Parathyroid adenoma (tissue), 2 donors: Measurements from ENCODE around the gene PRSS27.

ENCODE experiments used
- H2AFZ ChIP-seq: fragments of 300-600 bp; sonication (generic); one replicate; pipeline ENCODE4 v1.7.0; 2017; ENCODE audit warnings: antibody characterized with exemption, mild to moderate bottlenecking
- H3K27ac ChIP-seq: fragments of 300-600 bp; sonication (generic); one replicate; pipeline ENCODE4 v1.7.0; 2017
- H3K27me3 ChIP-seq: fragments of 300-600 bp; sonication (generic); one replicate; pipeline ENCODE4 v1.7.0; 2017; ENCODE audit warnings: low read length; ENCODE audit not compliant: control insufficient read depth, insufficient read depth
- H3K36me3 ChIP-seq: fragments of 300-600 bp; sonication (generic); one replicate; pipeline ENCODE4 v1.7.0; 2017; ENCODE audit warnings: low read length; ENCODE audit not compliant: control insufficient read depth, insufficient read depth
- H3K4me1 ChIP-seq: fragments of 300-600 bp; sonication (generic); one replicate; pipeline ENCODE4 v1.7.0; 2017; ENCODE audit warnings: control low read depth
- H3K4me2 ChIP-seq: fragments of 300-600 bp; sonication (generic); one replicate; pipeline ENCODE4 v1.7.0; 2017; ENCODE audit warnings: low read length
- H3K4me3 ChIP-seq: fragments of 300-600 bp; sonication (generic); one replicate; pipeline ENCODE4 v1.7.0; 2017; ENCODE audit warnings: low read depth, low read length
- H3K79me2 ChIP-seq: fragments of 300-600 bp; sonication (generic); one replicate; pipeline ENCODE4 v1.7.0; 2017; ENCODE audit warnings: control low read depth
- H3K9ac ChIP-seq: fragments of 300-600 bp; sonication (generic); one replicate; pipeline ENCODE4 v1.7.0; 2017; ENCODE audit warnings: mild to moderate bottlenecking
- H3K9me3 ChIP-seq: fragments of 300-600 bp; sonication (generic); one replicate; pipeline ENCODE4 v1.7.0; 2017; ENCODE audit warnings: low read length; ENCODE audit not compliant: control insufficient read depth
- TF ChIP-seq, protein P1 (sequence below): fragments of 300-600 bp; sonication (generic); IDR thresholded peaks from one replicate; pipeline ENCODE4 v1.7.0; 2017; ENCODE audit warnings: antibody characterized with exemption, mild to moderate bottlenecking
- donor health status: primary hyperparathyroidism.

The PRSS27 gene

DNA sequence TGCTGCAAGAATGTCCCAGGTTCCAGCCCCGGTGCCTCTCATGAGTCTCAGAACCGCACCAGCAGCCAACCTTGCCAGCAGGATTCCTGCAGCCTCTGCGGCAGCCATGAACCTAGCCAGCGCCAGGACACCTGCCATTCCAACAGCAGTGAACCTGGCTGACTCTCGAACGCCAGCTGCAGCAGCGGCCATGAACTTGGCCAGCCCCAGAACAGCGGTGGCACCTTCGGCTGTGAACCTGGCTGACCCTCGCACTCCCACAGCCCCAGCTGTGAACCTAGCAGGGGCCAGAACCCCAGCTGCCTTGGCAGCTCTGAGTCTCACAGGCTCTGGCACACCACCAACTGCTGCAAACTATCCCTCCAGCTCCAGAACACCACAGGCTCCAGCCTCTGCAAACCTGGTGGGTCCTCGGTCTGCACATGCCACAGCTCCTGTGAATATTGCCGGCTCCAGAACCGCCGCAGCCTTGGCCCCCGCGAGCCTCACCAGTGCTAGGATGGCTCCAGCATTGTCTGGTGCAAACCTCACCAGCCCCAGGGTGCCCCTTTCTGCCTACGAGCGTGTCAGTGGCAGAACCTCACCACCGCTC, 47.2 kb upstream of the PRSS27 start:
- H2AFZ ChIP-seq: no peak overlapping the region
- no peak overlapping the region for H3K4me3 ChIP-seq
- no peak overlapping the region for H3K27ac ChIP-seq
- no peaks in the 10 kb centered on the region for H3K9me3 ChIP-seq
- H3K79me2 ChIP-seq: peaks cover 54% of the 10 kb centered on the region
- H3K9ac ChIP-seq: no peak overlapping the region
- H3K4me1 ChIP-seq: no peaks in the 10 kb centered on the region
- TF ChIP-seq, protein P1, sequence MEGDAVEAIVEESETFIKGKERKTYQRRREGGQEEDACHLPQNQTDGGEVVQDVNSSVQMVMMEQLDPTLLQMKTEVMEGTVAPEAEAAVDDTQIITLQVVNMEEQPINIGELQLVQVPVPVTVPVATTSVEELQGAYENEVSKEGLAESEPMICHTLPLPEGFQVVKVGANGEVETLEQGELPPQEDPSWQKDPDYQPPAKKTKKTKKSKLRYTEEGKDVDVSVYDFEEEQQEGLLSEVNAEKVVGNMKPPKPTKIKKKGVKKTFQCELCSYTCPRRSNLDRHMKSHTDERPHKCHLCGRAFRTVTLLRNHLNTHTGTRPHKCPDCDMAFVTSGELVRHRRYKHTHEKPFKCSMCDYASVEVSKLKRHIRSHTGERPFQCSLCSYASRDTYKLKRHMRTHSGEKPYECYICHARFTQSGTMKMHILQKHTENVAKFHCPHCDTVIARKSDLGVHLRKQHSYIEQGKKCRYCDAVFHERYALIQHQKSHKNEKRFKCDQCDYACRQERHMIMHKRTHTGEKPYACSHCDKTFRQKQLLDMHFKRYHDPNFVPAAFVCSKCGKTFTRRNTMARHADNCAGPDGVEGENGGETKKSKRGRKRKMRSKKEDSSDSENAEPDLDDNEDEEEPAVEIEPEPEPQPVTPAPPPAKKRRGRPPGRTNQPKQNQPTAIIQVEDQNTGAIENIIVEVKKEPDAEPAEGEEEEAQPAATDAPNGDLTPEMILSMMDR: no peak
- H3K4me2 ChIP-seq: no peak overlapping the region
- no peaks in the 10 kb centered on the region for H3K36me3 ChIP-seq
- no peaks in the 10 kb centered on the region for H3K27me3 ChIP-seq

DNA sequence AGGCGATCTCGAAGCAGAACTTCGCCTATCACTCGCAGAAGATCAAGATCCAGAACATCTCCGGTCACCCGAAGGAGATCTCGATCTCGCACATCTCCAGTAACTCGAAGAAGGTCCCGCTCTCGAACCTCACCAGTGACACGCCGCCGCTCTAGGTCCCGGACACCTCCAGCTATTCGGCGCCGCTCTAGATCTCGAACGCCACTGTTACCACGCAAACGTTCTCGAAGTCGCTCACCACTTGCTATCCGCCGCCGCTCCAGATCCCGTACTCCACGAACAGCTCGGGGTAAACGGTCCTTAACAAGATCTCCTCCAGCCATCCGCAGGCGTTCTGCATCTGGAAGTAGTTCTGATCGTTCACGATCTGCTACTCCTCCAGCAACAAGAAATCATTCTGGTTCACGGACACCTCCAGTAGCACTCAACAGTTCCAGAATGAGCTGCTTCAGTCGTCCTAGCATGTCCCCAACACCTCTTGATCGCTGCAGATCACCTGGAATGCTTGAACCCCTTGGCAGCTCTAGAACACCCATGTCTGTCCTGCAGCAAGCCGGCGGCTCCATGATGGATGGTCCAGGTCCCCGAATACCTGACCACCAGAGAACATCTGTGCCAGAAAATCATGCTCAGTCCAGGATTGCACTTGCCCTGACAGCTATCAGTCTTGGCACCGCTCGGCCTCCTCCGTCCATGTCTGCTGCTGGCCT, 46.6 kb upstream of the PRSS27 start:
- H3K27ac ChIP-seq: no peak overlapping the region
- no peak overlapping the region for H3K4me3 ChIP-seq
- no peak overlapping the region for H2AFZ ChIP-seq
- TF ChIP-seq, protein P1: no peak
- no peak overlapping the region for H3K4me2 ChIP-seq
- H3K9ac ChIP-seq: no peak overlapping the region
- no peaks in the 10 kb centered on the region for H3K36me3 ChIP-seq
- H3K4me1 ChIP-seq: no peaks in the 10 kb centered on the region
- H3K79me2 ChIP-seq: peaks cover 59% of the 10 kb centered on the region
- no peaks in the 10 kb centered on the region for H3K9me3 ChIP-seq
- no peaks in the 10 kb centered on the region for H3K27me3 ChIP-seq

DNA sequence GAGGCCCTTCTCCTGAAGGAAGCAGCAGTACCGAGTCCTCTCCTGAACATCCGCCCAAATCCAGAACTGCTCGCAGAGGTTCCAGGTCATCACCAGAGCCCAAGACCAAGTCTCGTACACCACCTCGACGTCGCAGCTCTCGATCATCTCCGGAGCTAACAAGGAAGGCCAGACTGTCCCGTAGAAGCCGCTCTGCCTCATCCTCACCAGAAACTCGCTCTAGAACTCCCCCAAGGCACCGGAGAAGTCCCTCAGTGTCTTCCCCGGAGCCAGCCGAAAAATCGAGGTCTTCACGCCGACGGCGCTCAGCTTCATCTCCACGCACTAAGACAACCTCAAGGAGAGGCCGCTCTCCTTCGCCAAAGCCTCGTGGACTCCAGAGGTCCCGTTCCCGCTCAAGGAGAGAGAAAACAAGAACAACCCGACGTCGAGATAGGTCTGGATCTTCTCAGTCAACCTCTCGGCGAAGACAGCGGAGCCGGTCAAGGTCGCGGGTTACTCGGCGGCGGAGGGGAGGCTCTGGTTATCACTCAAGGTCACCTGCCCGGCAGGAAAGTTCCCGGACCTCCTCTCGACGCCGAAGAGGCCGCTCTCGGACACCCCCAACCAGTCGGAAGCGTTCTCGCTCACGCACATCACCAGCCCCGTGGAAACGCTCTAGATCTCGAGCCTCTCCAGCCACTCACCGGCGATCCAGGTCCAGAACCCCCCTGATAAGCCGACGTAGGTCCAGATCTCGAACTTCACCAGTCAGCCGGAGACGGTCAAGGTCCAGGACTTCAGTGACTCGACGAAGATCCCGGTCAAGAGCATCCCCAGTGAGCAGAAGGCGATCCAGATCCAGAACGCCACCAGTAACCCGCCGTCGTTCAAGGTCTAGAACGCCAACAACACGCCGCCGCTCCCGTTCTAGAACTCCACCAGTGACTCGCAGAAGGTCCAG, 45.7 kb upstream of the PRSS27 start:
- TF ChIP-seq, protein P1: no peak
- Histone ChIP-seq H3K4me2 (no peak overlapping the region), H3K4me1 (no peaks in the 10 kb centered on the region), H3K27ac (no peak overlapping the region), H3K27me3 (no peaks in the 10 kb centered on the region), H2AFZ (no peak overlapping the region), H3K9ac (no peak overlapping the region), H3K79me2 (peaks cover 60% of the 10 kb centered on the region), H3K36me3 (no peaks in the 10 kb centered on the region), H3K4me3 (no peak overlapping the region), H3K9me3 (no peaks in the 10 kb centered on the region)

DNA sequence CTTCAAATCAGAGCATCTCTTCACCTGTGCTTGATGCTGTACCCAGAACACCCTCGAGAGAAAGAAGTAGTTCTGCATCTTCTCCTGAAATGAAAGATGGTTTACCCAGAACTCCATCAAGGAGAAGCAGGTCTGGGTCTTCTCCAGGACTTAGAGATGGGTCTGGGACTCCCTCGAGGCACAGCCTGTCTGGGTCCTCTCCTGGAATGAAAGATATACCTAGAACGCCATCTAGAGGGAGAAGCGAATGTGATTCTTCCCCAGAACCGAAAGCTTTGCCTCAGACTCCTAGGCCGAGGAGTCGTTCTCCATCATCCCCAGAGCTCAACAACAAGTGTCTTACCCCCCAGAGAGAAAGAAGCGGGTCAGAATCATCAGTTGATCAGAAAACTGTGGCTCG, 44.7 kb upstream of the PRSS27 start:
- Histone ChIP-seq H3K4me1 (no peaks in the 10 kb centered on the region), H3K4me2 (no peak overlapping the region), H3K79me2 (peaks cover 62% of the 10 kb centered on the region), H3K36me3 (no peaks in the 10 kb centered on the region), H3K9ac (no peak overlapping the region), H3K27ac (no peak overlapping the region), H3K27me3 (no peaks in the 10 kb centered on the region), H2AFZ (no peak overlapping the region), H3K9me3 (no peaks in the 10 kb centered on the region), H3K4me3 (no peak overlapping the region)
- TF ChIP-seq, protein P1: no peak
